ENCODE results near the gene KLHL11.
A peak's percentile ranks its signal among the peaks of the same experiment; 100 is the strongest.
"Not testable (repeated sequence)": the region's sequence is repeated elsewhere in the genome, so short reads cannot be mapped to it uniquely, and the experiment has no call there.

The KLHL11 gene

DNA sequence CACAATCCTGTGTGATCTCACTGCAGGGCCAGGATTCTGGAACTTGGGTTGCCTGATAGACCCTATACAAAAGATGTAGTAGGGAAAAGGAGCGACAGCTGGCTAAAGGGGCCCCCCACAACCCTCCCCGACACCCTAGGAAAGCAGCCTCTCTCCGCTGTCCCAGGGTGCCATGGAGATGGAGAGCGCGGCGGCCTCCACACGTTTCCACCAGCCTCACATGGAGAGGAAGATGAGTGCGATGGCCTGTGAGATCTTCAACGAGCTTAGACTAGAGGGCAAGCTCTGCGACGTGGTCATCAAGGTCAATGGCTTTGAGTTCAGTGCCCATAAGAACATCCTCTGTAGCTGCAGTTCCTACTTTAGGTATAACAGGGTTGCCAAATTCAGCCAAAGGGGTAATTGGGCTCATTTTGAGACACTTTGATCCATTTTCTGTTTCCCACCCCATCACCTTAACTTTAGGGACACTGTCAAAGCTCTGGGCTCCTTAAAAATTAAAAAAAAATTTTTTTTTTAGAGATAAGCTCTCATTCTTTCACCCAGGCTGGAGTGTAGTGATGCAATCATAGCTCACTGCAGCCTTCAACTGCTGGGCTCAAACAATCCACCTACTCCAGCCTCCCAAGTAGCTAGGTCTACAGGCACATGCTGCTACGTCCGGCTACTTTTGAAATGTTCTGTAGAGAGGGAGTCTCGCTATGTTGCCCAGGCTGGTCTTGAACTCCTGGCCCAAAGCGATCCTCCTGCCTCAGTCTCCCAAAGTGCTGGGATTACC is 27.3 kb downstream of the KLHL11 start, which contains the start of gene KLHL10:
TSS of gene KLHL10 (plus strand) at position 65 of the 778 bp plus-strand sequence. CDS start at position 173, 108 bp downstream.
- no peak for DNase-seq (ENCODE audit: low read depth)

DNA sequence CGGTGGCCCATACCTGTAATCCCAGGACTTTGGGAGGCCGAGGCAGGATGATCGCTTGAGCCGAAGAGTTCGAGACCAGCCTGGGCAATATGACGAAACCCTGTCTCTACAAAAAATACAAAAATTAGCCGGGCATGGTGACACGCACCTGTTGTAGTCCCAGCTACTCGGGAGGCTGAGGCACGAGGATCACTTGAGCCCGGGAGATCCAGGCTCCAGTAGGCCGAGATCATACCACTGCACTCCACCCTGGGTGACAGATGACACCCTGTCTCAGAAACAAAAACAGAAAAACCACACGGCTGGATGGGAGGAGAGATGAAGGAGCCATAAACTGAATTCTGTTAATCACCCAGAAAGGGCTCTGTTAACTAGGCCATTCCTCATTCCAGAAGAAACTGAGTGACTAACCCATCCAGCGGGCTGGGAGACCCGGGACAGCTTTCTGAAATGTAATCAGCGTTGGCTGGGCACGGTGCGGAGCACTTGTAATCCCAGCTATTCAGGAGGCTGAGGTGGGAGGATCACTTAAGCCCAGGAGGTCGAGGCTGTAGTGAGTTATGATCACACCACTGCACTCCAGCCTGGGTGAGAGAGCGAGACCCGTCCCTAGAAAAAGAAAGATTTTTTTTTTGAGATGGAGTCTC is 28.6 kb downstream of the KLHL11 start:
- peak; percentile 16 for DNase-seq (ENCODE audit: low read depth)

DNA sequence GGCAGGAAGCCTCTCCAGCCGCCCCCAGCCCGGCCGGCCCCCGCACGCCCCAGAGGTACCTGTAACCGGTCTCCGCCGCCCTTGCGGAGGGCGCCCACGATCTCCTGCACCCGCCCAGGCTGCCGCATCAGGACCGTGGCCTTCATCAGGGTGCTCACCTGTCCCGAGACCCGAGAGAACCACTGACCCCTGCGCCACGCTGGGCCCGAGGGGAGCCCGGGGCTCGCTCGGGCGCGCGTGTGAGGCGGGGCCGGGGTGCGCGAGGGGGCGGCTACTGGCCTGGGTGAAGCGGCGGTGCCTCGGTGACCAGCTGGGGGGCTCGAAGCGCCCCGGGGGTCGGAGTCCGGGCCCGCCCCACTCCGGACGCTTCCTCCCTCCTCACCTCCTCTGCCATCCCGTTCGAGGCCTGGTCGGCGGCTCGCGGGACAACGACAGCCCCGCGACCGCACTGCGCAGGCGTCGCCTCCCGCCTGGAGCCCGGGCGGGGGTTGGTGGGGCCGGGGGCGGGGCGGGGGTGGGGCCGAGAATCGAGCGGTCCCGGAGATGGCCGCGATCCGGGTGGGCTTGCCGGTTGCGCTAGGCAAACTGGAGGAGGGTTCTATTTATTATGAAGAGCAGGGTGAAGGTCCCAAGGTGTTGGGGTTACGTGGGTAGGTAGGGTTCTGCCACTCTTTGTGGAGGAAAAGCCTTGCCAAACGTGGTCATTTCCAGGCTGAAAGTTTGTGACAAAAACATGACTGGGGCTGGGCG is 29.2 kb downstream of the KLHL11 start, which contains the start of gene NT5C3B:
TSS of gene NT5C3B (minus strand) at position 433 of the 750 bp plus-strand sequence. CDS start at position 394, 39 bp downstream.
- no peak for DNase-seq (ENCODE audit: low read depth)

DNA sequence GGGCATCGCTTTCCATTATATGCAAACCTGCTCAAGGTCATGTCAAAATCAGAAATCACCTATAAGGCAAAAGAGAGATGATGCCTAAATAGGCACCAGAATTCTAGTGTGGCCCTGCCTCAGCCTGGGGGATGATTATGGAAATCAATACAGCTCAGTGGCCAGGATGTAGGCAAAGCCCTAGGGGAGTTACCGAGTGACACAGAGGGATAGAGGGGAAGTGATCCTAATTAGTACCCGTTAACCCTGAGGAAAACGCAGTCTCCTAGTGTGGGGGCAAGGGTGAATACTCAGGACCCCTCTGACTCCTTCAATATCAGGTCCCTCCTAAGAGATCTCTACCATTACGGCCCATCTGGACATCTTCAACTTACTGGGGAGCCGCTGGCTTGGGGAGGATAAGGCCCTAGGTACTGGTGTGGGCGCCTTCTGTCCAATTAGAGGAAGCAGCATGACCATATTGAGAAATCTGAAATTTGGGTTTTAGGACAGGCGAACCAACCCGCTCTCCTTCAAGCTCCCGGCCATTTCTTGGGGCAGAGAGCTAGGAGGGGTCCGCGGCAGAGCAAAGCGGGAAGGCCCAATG is 29.9 kb downstream of the KLHL11 start:
- DNase-seq (ENCODE audit: low read depth) = no peak

DNA sequence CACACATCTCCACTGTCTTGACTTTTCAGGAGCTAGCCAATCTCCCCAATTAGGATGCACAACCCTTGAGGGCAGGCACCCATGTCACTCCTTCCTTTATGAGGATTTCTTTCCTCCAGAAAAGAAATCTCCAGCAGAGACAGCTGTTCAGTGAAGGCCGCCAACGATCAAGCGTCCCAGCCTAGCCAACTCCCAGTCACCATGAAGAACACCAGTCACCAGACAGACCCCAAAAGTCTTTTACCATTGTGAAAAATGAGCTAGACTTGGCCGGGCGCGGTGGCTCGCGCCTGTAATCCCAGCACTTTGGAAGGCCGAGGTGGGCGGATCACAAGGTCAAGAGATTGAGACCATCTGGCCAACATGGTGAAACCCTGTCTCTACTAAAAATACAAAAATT is 35.3 kb downstream of the KLHL11 start:
- not testable (repeated sequence) for DNase-seq (ENCODE audit: low read depth)

DNA sequence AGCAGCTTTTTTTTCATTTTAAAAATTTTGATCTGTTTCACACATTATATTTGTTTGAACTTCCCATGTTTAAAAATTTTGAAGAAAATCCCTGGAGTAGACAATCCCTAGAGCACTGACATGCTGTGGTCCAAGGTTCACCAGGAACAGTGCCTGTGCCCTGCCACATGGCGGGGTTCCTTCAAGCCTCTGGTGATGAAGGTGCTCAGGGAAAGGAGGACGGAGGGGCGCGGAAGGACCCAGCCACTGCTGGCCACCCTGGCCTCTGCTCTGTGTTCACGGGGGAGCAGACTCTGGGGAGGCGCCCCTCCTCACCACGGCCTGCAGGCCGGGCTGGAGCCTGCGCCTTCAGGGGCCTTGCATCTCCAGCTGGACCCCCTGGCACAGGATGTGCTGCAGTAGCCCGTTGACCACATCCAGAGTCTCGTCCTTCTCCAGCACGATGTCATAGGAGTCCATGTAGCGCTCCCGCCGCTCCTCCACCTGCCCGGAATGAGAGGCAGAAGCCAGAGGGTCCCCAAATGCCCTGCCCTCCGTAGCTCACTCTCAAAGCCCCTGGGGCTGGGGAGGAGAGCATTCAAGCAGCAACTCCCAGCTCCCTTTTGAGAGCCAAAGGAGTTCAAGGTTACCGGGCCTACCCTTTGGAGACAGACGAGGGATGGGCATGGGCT is 39.9 kb downstream of the KLHL11 start:
- DNase-seq (ENCODE audit: low read depth) = no peak

DNA sequence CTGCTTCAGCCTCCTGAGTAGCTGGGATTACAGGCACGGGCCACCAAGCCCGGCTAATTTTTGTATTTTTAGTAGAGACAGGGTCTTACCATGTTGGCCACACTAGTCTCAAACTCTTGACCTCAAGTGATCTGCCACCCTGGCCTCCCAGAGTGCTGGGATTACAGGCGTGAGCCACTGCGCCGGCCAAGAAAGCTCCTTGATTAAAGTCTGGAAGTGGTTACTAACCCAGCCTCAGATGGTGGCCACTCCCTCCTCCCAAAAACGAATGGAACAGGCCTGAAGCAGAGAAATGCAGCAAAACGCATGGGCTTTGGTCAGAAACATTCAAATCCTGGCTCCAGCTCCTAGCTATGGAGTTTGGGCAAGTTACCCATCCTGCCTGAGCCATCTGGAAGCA is 41.1 kb downstream of the KLHL11 start:
- DNase-seq (ENCODE audit: low read depth) = no peak

DNA sequence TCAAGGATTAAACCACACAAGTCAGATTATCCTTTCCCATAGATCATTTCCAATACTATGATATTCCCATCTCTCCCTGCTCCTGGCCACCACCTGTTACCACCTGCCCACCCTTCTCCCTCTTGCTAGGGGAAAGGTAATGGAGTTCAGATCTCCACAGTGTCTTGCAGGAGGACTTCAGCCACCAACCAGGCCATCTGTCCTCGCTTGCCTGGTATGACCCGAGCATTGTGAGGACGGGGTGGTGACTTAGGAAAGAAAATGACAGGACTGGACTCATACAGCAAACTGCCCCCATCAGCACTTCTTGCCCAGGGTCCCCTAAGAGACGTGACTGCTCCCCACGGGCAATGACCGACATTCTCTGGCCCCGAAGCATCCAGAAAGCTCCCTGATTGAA is 41.6 kb downstream of the KLHL11 start:
- DNase-seq (ENCODE audit: low read depth) = no peak

DNA sequence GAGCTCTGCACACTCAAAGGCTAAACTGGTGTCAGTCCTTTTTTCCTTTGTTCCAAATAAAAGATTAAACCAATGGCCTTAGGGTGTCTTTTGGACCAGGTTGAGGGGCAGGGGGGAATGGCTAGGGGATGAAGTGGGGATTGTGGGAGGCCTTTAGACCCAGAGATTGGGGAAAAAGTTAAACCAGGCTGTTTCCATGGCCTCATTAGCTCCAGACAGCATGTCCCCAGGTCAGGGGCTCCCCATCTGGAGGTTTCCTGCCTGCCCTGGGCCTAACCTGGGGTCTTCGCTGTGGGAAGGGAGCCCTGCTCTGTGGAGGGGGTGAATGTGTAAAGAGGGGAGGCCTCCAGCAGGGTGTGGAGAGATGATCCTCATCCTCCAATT is 42.1 kb downstream of the KLHL11 start:
- no peak for DNase-seq (ENCODE audit: low read depth)

DNA sequence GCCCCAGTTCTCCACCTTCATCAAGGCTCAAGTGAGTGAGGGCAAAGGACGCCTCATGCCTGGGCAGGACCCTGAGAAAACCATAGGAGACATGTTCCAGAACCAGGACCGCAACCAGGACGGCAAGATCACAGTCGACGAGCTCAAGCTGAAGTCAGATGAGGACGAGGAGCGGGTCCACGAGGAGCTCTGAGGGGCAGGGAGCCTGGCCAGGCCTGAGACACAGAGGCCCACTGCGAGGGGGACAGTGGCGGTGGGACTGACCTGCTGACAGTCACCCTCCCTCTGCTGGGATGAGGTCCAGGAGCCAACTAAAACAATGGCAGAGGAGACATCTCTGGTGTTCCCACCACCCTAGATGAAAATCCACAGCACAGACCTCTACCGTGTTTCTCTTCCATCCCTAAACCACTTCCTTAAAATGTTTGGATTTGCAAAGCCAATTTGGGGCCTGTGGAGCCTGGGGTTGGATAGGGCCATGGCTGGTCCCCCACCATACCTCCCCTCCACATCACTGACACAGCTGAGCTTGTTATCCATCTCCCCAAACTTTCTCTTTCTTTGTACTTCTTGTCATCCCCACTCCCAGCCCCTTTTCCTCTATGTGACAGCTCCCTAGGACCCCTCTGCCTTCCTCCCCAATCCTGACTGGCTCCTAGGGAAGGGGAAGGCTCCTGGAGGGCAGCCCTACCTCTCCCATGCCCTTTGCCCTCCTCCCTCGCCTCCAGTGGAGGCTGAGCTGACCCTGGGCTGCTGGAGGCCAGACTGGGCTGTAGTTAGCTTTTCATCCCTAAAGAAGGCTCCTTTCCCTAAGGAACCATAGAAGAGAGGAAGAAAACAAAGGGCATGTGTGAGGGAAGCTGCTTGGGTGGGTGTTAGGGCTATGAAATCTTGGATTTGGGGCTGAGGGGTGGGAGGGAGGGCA is 42.7 kb downstream of the KLHL11 start:
- no peak for DNase-seq (ENCODE audit: low read depth)

DNA sequence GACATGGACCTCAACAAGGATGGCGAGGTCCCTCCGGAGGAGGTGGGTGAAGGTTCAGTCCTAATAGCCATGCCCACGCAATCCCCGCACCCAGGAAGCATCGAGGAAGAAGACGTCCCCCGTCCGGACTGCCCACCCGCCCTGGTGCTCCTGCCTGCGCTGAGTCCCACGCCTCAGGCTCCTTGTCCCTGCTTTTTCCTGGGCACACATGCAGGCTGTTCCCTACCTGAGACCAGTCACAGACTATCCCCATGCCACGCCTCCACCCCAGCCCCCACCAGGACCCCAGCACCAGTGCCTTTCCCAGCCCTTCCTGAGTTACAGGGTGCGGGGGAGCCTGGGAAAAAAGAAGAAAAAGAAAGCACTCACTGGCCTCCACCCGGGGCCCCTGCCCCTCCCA is 43.4 kb downstream of the KLHL11 start:
- DNase-seq (ENCODE audit: low read depth) = no peak

DNA sequence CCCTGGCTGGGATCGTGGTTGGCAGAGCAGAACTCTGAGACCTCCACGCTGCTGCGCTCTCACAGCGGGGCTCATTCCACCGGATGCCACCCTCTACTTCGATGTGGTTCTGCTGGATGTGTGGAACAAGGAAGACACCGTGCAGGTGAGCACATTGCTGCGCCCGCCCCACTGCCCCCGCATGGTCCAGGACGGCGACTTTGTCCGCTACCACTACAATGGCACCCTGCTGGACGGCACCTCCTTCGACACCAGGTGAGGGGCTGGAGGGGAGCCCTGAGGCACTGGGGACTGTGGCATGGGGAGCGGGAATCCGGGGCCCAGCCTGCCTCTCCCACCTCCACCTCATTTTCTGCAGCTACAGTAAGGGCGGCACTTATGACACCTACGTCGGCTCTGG is 47.2 kb downstream of the KLHL11 start:
- DNase-seq (ENCODE audit: low read depth) = no peak

DNA sequence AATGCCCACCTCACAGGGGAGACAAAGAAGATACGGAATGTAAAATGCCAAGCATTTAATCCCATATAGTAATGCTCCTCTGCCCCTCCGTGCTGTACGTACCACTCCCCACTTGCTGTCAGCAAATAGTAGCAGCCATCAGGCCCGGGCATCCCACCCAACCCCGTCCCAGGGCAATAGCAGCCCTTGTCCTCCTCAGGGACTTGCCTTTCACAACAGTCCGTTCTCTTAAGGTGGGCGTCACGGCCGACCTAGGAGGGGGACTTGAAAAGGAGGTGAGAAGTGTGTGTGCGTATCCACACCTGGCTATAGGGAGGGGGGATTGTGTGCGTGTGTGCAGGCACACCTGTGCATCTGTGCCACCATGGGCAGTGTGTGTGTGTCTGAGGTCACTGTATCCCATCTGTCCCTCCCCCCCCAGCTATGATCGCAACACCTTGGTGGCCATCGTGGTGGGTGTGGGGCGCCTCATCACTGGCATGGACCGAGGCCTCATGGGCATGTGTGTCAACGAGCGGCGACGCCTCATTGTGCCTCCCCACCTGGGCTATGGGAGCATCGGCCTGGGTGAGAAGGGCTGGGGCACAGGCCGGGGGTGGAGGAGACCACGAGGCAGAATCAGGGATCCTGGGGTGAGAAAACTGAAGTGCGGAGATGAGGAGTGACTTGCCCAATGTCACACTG is 48.4 kb downstream of the KLHL11 start:
- DNase-seq (ENCODE audit: low read depth) = no peak

DNA sequence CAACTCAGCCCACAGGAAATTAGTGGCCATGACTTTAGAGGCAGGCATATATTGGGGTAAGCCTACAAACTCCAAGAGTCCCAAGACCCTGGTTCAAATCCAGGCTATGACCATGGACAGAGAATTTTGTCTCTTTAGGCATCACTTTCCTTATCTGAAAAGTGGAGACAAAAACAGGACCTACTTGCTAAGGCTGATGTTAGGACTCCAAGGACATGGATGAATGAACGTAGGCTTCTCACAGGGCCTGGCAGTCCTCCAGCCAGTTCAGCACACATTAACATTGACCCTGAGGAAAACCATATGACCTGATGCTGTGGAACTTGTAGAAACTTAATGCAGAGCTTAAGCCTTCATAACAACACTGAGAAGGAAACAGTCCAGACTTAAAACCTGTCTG is 51.0 kb downstream of the KLHL11 start:
- peak; percentile 71 for DNase-seq (ENCODE audit: low read depth)

DNA sequence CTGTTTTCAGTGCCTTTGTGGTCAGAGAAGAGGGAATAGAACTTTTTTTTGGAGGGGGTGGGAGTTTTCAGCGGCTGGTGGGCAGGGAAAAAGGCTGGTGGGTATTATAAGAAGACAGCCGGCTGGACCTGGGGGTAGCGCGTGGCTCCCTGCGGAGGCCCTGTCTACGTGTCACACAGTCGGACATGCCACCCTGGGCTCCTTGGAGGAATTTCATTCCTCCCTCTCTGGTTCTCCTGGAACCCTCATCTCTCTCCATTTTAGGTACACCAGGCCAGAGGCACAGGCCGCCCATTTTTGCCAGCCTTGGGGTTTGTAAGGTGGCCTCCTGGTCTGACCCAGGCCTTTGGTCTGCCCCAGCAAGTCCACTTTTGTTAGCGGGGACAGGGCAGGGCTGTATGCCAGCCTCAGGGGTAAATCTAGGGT is 51.5 kb downstream of the KLHL11 start:
- no peak for DNase-seq (ENCODE audit: low read depth)

DNA sequence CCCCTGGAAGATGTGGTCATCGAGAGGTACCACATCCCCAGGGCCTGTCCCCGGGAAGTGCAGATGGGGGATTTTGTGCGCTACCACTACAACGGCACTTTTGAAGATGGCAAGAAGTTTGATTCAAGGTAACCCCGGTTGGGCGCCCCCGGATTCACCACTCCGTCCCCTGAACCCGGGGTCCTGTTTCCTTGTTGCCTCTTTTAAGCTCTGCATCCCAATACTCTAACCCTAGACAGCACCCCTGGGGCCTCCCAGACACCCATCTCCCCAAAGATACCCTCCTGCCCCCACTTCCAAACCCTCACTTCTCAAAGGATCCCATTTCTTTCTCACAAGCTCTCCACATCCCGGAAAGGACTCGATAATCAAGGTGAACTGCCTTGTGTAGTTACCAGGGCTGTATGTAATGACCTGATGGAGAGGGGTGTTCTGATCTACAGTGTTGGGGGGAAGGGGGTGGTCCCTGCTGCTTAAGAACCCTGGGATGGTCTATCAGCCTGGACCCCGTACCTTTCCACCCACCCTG is 52.0 kb downstream of the KLHL11 start:
- no peak for DNase-seq (ENCODE audit: low read depth)

DNA sequence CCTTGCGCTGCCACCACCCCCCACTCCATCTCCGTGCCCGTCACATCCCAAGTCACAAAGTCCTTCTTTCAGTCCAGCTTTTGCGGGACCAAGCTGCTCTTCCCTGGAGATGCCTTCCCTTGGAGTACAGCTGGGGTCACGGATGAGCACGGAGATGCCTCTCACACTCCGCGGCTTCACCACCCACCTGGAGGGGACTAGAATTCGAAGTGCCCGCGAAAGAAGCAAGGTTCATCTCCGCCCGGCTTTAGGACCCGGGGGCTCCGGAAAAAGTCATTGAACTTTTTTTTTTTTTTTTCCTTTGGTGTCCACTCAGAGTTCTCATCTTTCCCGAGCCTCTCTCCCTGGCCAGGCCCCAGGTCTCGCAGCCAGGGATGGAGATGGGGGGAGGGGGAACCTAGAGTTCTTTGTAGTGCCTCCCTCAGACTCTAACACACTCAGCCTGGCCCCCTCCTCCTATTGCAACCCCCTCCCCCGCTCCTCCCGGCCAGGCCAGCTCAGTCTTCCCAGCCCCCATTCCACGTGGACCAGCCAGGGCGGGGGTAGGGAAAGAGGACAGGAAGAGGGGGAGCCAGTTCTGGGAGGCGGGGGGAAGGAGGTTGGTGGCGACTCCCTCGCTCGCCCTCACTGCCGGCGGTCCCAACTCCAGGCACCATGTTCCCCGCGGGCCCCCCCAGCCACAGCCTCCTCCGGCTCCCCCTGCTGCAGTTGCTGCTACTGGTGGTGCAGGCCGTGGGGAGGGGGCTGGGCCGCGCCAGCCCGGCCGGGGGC is 52.7 kb downstream of the KLHL11 start, which contains the start of gene FKBP10:
TSS of gene FKBP10 (plus strand) at position 624 of the 771 bp plus-strand sequence. CDS start at position 655, 31 bp downstream.
- peak; percentile 85 for DNase-seq (ENCODE audit: low read depth)

DNA sequence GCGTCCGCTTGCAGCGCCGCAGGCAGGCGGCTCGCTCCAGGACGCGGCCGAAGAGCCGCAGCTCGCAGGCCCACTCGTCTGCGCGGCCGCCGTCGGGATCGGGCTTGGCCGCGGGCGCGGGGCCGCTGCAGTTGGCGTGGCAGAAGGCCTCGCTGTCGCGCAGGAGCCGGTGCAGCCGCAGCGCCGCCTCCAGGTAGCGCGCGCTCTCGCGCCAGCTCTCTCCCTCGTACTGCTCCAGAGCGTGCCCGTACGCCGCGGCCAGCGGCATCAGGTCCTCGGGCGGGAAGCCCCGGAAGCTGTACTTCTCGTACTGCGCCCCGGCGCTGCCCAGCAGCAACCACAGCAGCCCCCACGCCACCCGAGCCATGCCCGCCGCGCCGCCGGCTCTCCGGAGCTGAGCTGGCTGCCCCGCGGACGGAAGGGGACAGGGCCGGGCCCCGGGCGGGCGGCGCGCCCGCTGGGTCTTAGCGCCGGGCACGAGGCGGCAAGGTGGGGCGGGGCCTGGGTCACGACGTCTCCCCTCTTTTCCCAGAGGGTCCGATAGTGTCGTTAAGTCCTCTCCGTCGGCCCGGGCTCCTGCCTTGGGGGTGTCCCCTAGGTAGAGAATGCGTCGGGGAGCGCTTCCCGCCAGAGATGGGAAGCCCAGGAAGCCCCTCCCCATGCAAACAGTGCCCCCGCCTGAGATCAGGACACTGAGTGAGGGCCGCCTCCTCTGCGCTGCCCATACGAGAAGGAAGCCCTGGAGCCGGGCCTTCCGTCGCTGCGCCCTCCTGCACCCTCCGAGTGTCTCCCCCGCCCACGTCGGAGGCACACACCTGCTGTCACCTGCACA is 53.5 kb downstream of the KLHL11 start, which contains the start of gene P3H4:
TSS of gene P3H4 (minus strand) at position 401 of the 832 bp plus-strand sequence. CDS start at position 367, 34 bp downstream.
- DNase-seq (ENCODE audit: low read depth) = peak; percentile 77
